Endothelial cell of umbilical vein (primary cell): Measurements from ENCODE around the gene STK39. TPM values are rescaled to one million over a fixed set of nuclear protein-coding genes. Genes with fewer than 3 reads are reported as not detected.

Experiments used
- BruUV-seq: library from RNA; stranded (reverse); fragments of 400-500 nt; replicated peaks from 2 replicates; lab custom pipeline; 2021; lab: Mats Ljungman, UMichigan
- CTCF ChIA-PET: fragments of 300-600, 350-600 bp; sonication (Branson Sonifier 250); formaldehyde crosslinking; loops from one replicate; lab custom pipeline; 2021; ENCODE audit warnings: antibody characterized with exemption, inconsistent platforms; lab: Charles Lee
- POLR2A ChIA-PET: fragments of 300-600, 350-600 bp; sonication (Branson Sonifier 250); formaldehyde crosslinking; loops from one replicate; lab custom pipeline; 2021; ENCODE audit warnings: antibody characterized with exemption, inconsistent platforms; lab: Charles Lee
- DNase-seq: peaks from one replicate; pipeline ENCODE4 v3.0.0-alpha.2; 2011; ENCODE audit warnings: low read depth, low spot score
- FAIRE-seq: peaks from 2 replicates; lab custom pipeline; 2011; peaks lifted over from hg19 to GRCh38; lab: Jason Lieb, UNC
- H2AFZ ChIP-seq: 2 replicates; pipeline ENCODE4 v1.6.0; 2012; ENCODE audit warnings: low read depth, low read length, control low read depth, inconsistent platforms
- H3K27ac ChIP-seq: 2 replicates; pipeline ENCODE4 v1.5.1; 2011; ENCODE audit warnings: low read depth, mild to moderate bottlenecking, control low read depth, low read length, moderate library complexity; ENCODE audit not compliant: insufficient read depth
- H3K27me3 ChIP-seq, 2 experiments: 2 replicates each; pipeline versions ENCODE4 v1.6.0 to v1.6.1; 2011; ENCODE audit warnings: low read length in 2 of 2, mixed read lengths in 1 of 2; ENCODE audit not compliant: control insufficient read depth in 2 of 2, insufficient read depth in 2 of 2
- H3K36me3 ChIP-seq, 2 experiments: 2 replicates in 1 of 2; 3 replicates in 1 of 2; pipeline ENCODE4 v1.5.1; 2011; ENCODE audit warnings: low read length in 2 of 2, mild to moderate bottlenecking in 1 of 2, moderate library complexity in 1 of 2; ENCODE audit not compliant: control insufficient read depth in 2 of 2, insufficient read depth in 2 of 2; ENCODE audit errors: extremely low read depth in 1 of 2
- H3K4me1 ChIP-seq: 3 replicates; pipeline ENCODE4 v1.5.1; 2011; ENCODE audit warnings: mild to moderate bottlenecking, low read length; ENCODE audit not compliant: control insufficient read depth, insufficient read depth; ENCODE audit errors: extremely low read depth
- H3K4me2 ChIP-seq: 2 replicates; pipeline ENCODE4 v1.6.1; 2011; ENCODE audit warnings: low read length, control low read depth, mixed read lengths; ENCODE audit not compliant: insufficient read depth
- H3K4me3 ChIP-seq, 3 experiments: fragments of 200-600 bp in 1 of 3; sonication (generic), shearing (Covaris generic) in 1 of 3; replicated peaks in 1 of 3; 2 replicates each; pipeline ENCODE4 v1.5.1; 2011 to 2016; ENCODE audit warnings: control low read depth in 3 of 3, low read length in 3 of 3, mild to moderate bottlenecking in 2 of 3, inconsistent platforms in 1 of 3, low read depth in 1 of 3, moderate library complexity in 1 of 3; ENCODE audit not compliant: insufficient read depth in 1 of 3
- H3K79me2 ChIP-seq: 2 replicates; pipeline ENCODE4 v1.6.0; 2012; ENCODE audit warnings: low read length, inconsistent platforms; ENCODE audit not compliant: control insufficient read depth, insufficient read depth
- H3K9ac ChIP-seq: replicated peaks from 2 replicates; pipeline ENCODE3; 2011; ENCODE audit warnings: low read length, control low read depth; ENCODE audit not compliant: insufficient read depth; ENCODE audit errors: extremely low read depth
- H3K9me1 ChIP-seq: replicated peaks from 3 replicates; pipeline ENCODE4 v1.6.0; 2011; ENCODE audit warnings: mild to moderate bottlenecking, low read length; ENCODE audit not compliant: control insufficient read depth, insufficient read depth; ENCODE audit errors: extremely low read depth
- H3K9me3 ChIP-seq: replicated peaks from 2 replicates; pipeline ENCODE4 v1.5.1; 2012; ENCODE audit warnings: low read length, inconsistent platforms; ENCODE audit not compliant: control insufficient read depth, insufficient read depth
- H4K20me1 ChIP-seq: replicated peaks from 2 replicates; pipeline ENCODE3; 2011; ENCODE audit warnings: mild to moderate bottlenecking, low read length; ENCODE audit not compliant: control insufficient read depth, insufficient read depth; ENCODE audit errors: extremely low read depth
- EZH2 ChIP-seq: IDR thresholded peaks from 2 replicates; pipeline ENCODE4 v1.6.1; 2012; ENCODE audit warnings: borderline replicate concordance, low read depth, mild to moderate bottlenecking, moderate library complexity, low read length, inconsistent platforms; ENCODE audit not compliant: severe bottlenecking
- FOS ChIP-seq: IDR thresholded peaks from 2 replicates; pipeline ENCODE4 v1.6.1; 2011; ENCODE audit warnings: mild to moderate bottlenecking, low read length, moderate library complexity, borderline replicate concordance; ENCODE audit not compliant: insufficient read depth
- GATA2 ChIP-seq: IDR thresholded peaks from 2 replicates; pipeline ENCODE4 v1.7.0; 2011; ENCODE audit warnings: low read depth, mild to moderate bottlenecking, moderate library complexity, mixed read lengths, low read length; ENCODE audit not compliant: insufficient read length, insufficient read depth
- JUN ChIP-seq: IDR thresholded peaks from 2 replicates; pipeline ENCODE4 v1.6.1; 2011; ENCODE audit warnings: borderline replicate concordance, low read depth; ENCODE audit not compliant: insufficient read length, insufficient read depth
- MYC ChIP-seq: IDR thresholded peaks from one replicate; pipeline ENCODE4 v1.6.1; 2011; ENCODE audit warnings: mild to moderate bottlenecking, low read depth, low read length
- POLR2A ChIP-seq: IDR thresholded peaks from 2 replicates; pipeline ENCODE4 v1.6.1; 2012; ENCODE audit warnings: low read depth, mild to moderate bottlenecking, control low read depth, low read length
- POLR2AphosphoS5 ChIP-seq: IDR thresholded peaks from 2 replicates; pipeline ENCODE4 v1.6.1; 2012; ENCODE audit warnings: low read depth, mild to moderate bottlenecking, control low read depth, low read length, moderate library complexity; ENCODE audit not compliant: insufficient read depth
- dilution Hi-C: fragments of 300-500 bp; cut with MboI; formaldehyde crosslinking; loops from one replicate; pipeline ENCODE4 v1.15.0; 2019; ENCODE audit warnings: low sequenced_read_pairs; ENCODE audit not compliant: extremely low pct_ligation_motif_present
- intact Hi-C: fragments of 100-400 bp; cut with micrococcal nuclease; formaldehyde crosslinking; loops from one replicate; pipeline ENCODE4 v1.10.0; 2022
- polyA plus RNA-seq, 4 experiments: library from polyadenylated mRNA; depleted of rRNA in 3 of 4; stranded (reverse) in 3 of 4; unstranded in 1 of 4; fragments of >200 nt; gene quantifications; 2 replicates each; pipeline versions ENCODE4 v1.2.1 to v1.2.3, GENCODE V29; 2011 to 2012; ENCODE audit warnings: missing spikeins in 1 of 4
- total RNA-seq: library from RNA; stranded (reverse); gene quantifications from 2 replicates; pipeline ENCODE4 v1.2.3, GENCODE V29; 2021
- TF ChIP-seq, protein P1 (sequence below): IDR thresholded peaks from 2 replicates; pipeline ENCODE4 v1.6.1; 2011; ENCODE audit not compliant: insufficient read depth, insufficient read length
- TF ChIP-seq, protein P2 (sequence below), 2 donors: IDR thresholded peaks; 1 replicate in 1 of 2; 2 replicates in 1 of 2; pipeline ENCODE4 v1.5.1; 2011; ENCODE audit warnings: low read length in 2 of 2, mild to moderate bottlenecking in 2 of 2, moderate library complexity in 2 of 2, control low read depth in 1 of 2, inconsistent platforms in 1 of 2, low read depth in 1 of 2; ENCODE audit not compliant: insufficient read depth in 1 of 2; ENCODE audit errors: extremely low read depth in 1 of 2

STK39 gene
- total and polyA plus RNA-seq, 2 donors (not counting 3 experiments of a cell fraction or from before 2014, with no cell fraction given): 4.6 to 13.1 TPM

DNA sequence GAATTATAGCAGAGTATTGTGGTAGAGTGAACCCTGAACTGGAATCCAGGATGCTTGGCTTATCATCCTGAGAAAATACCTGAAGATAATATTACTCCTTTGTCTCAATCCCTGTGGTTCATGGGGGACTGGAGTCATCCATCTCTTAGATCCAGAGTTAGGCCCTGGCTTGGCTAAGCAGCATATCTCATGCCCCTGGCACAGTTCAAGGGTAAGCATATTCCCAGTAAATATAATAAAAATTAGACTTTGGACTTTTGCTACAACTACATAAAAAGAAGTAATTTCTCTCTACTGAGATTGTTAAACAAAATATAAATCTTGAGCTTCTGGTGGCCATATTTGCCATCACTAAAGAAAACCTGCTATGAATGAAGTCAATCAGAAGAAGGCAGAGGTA is 47.7 kb upstream of the STK39 start:
- no peaks in the 10 kb centered on the region for H3K4me1 ChIP-seq
- intact Hi-C loops (no loop called here), dilution Hi-C loops (no loop called here)
- no peak overlapping the region for H2AFZ ChIP-seq
- no peak overlapping the region for H3K4me3 ChIP-seq
- ChIA-PET POLR2A (no interaction called here), CTCF (no interaction called here)
- no peak overlapping the region for H3K9ac ChIP-seq
- no TSS peak for BruUV-seq
- H3K27ac ChIP-seq: no peak overlapping the region
- H4K20me1 ChIP-seq: no peaks in the 10 kb centered on the region
- no peaks in the 10 kb centered on the region for H3K79me2 ChIP-seq
- no peaks in the 10 kb centered on the region for H3K9me3 ChIP-seq
- no peaks in the 10 kb centered on the region for H3K9me1 ChIP-seq
- peaks cover 0 to 2% of the 10 kb centered on the region in 2 experiments for H3K27me3 ChIP-seq
- DNase-seq (no peak), FAIRE-seq (no peak)
- H3K4me2 ChIP-seq: no peak overlapping the region
- no peaks in the 10 kb centered on the region for H3K36me3 ChIP-seq
- TF ChIP-seq, protein P1, sequence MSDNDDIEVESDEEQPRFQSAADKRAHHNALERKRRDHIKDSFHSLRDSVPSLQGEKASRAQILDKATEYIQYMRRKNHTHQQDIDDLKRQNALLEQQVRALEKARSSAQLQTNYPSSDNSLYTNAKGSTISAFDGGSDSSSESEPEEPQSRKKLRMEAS: no peak
- no peak for TF ChIP-seq POLR2AphosphoS5
- TF ChIP-seq, protein P2, sequence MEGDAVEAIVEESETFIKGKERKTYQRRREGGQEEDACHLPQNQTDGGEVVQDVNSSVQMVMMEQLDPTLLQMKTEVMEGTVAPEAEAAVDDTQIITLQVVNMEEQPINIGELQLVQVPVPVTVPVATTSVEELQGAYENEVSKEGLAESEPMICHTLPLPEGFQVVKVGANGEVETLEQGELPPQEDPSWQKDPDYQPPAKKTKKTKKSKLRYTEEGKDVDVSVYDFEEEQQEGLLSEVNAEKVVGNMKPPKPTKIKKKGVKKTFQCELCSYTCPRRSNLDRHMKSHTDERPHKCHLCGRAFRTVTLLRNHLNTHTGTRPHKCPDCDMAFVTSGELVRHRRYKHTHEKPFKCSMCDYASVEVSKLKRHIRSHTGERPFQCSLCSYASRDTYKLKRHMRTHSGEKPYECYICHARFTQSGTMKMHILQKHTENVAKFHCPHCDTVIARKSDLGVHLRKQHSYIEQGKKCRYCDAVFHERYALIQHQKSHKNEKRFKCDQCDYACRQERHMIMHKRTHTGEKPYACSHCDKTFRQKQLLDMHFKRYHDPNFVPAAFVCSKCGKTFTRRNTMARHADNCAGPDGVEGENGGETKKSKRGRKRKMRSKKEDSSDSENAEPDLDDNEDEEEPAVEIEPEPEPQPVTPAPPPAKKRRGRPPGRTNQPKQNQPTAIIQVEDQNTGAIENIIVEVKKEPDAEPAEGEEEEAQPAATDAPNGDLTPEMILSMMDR (IDR thresholded peaks at IDR 0.05; ENCODE audit: extremely low read depth in 1 of 2, insufficient read depth in 1 of 2, low read depth in 1 of 2, low read length in 2 of 2): no peak
- TF ChIP-seq JUN: no peak
- no peak for TF ChIP-seq FOS
- TF ChIP-seq MYC: no peak
- TF ChIP-seq POLR2A: no peak
- TF ChIP-seq GATA2: no peak
- no peak for TF ChIP-seq EZH2
